ENCODE results near the gene TCERG1L.

Gene TCERG1L

DNA sequence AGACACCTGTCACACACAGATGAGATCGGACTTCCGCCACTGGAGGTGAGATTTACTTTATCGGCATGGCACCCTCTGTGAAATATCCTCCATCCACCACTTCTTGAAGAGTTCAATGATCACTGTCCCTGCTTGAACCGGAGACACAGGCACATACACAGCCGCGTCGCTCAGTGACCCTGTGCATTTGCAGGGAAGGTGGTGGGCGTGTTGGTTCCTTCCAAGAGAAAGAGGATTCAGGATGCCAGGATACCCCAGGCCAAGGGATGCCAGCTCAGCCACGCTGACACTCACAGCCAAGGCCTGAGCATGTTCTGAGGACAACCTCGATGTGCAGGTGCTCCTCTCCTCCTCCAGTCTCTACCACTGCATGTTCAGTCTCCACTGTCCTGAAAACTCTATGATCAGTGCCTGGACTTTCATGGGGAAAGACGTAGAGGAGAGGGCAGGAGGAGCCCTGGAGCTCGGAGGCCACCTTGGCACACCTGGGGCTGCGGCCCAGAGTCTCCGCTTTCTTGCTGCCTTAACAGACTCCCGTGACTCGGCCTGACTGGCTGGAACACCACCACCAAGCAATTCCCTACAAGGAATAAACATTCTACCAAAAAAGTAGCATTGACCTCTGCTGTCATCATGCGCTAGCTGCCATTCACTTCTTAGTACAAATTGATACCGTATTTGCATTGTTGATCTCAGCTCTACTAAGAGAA is 115.2 kb downstream of the TCERG1L start:
- Histone ChIP-seq H3K4me3 (ENCODE audit: low read depth in 1 of 2, low read length in 2 of 2) (no peak overlapping the region), H3K9me3 (ENCODE audit: control insufficient read depth in 1 of 2, low read length in 2 of 2) (no peaks in the 10 kb centered on the region), H3K4me1 (ENCODE audit: control insufficient read depth in 1 of 2, insufficient read depth in 2 of 2, low read length in 2 of 2) (no peaks in the 10 kb centered on the region), H3K36me3 (ENCODE audit: control insufficient read depth in 1 of 2, insufficient read depth in 2 of 2, low read length in 2 of 2) (no peaks in the 10 kb centered on the region), H3K27ac (ENCODE audit: low read depth, low read length) (no peak overlapping the region), H3K9ac (ENCODE audit: low read depth in 1 of 2, low read length in 2 of 2) (no peak overlapping the region), H3K27me3 (ENCODE audit: control insufficient read depth in 1 of 2, insufficient read depth in 2 of 2, low read length in 2 of 2) (no peaks in the 10 kb centered on the region)

DNA sequence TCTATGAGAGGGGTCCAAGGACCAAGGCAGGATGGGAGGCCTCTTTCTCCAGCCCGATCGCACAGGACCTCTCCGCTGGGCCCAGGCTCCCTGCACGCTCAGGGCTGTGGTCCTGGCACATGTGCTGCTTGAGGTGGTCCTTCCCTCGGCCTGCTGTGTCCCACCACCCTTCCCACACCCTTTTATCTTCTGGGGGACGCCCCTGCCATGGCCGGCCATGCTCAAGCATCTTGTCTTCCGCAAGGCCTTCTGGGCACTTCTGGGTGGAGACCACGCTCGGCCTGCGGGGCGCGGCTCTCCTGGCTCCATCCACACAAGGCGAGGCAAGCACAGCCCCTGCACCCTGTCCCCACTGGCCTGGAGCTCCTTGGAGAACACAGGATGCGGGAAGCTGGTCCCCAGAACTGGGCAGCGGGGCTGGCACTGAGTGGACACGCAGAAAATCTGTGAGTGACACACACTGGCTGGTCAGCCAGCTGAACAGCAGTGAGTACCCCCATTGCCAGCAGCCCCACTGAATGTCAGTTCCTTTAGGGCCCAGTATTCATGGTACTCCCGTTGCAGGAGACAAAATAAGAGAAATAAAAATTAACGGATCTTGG is 115.9 kb downstream of the TCERG1L start:
- no peaks in the 10 kb centered on the region for H3K4me1 ChIP-seq (ENCODE audit: control insufficient read depth in 1 of 2, insufficient read depth in 2 of 2, low read length in 2 of 2)
- H3K27me3 ChIP-seq (ENCODE audit: control insufficient read depth in 1 of 2, insufficient read depth in 2 of 2, low read length in 2 of 2), result no peaks in the 10 kb centered on the region
- H3K9ac ChIP-seq (ENCODE audit: low read depth in 1 of 2, low read length in 2 of 2), result no peak overlapping the region
- H3K4me3 ChIP-seq (ENCODE audit: low read depth in 1 of 2, low read length in 2 of 2), result no peak overlapping the region
- H3K27ac ChIP-seq (ENCODE audit: low read depth, low read length), result no peak overlapping the region
- no peaks in the 10 kb centered on the region for H3K9me3 ChIP-seq (ENCODE audit: control insufficient read depth in 1 of 2, low read length in 2 of 2)
- H3K36me3 ChIP-seq (ENCODE audit: control insufficient read depth in 1 of 2, insufficient read depth in 2 of 2, low read length in 2 of 2), result no peaks in the 10 kb centered on the region

DNA sequence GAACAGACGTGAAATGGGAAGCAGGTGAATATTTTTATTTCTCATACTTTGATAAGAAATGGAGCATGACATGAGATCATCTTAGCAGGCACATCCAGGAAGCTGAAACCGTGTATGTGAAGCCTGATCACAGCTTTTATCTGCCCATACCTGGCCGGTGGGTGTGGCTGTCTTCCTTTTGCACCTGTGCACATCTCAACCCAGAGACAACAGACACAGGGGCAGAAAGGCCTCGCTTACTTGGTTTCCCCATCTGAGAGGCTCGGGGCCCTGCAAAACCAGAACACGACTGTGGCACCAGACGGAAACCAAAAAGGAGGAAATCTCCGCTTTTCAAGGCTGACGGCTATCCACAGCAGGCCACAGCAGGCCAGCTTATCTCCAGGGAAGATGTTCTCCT is 116.4 kb downstream of the TCERG1L start:
- Histone ChIP-seq H3K4me1 (ENCODE audit: control insufficient read depth in 1 of 2, insufficient read depth in 2 of 2, low read length in 2 of 2) (no peaks in the 10 kb centered on the region), H3K9ac (ENCODE audit: low read depth in 1 of 2, low read length in 2 of 2) (no peak overlapping the region), H3K27ac (ENCODE audit: low read depth, low read length) (no peak overlapping the region), H3K27me3 (ENCODE audit: control insufficient read depth in 1 of 2, insufficient read depth in 2 of 2, low read length in 2 of 2) (no peaks in the 10 kb centered on the region), H3K9me3 (ENCODE audit: control insufficient read depth in 1 of 2, low read length in 2 of 2) (no peaks in the 10 kb centered on the region), H3K4me3 (ENCODE audit: low read depth in 1 of 2, low read length in 2 of 2) (no peak overlapping the region), H3K36me3 (ENCODE audit: control insufficient read depth in 1 of 2, insufficient read depth in 2 of 2, low read length in 2 of 2) (no peaks in the 10 kb centered on the region)

DNA sequence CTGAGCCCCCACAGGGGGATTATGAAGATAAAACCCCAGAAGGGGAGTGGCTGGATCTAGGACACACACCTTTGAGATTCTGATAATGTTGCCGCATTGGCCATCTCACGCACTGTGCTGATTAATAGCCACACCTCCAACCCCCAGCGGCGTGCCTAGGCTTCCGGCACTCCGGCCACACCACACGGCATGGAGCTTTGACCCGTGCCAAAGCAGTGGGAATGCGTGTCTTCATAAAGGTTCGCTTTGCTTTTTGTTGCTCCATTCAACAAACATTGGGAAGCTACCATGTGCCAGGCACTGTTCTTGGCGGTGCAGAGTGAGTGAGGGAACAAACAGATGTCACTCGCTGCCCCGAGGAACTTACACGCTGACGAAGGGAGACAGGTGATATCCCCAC is 117.6 kb downstream of the TCERG1L start:
- no peaks in the 10 kb centered on the region for H3K9me3 ChIP-seq (ENCODE audit: control insufficient read depth in 1 of 2, low read length in 2 of 2)
- H3K36me3 ChIP-seq (ENCODE audit: control insufficient read depth in 1 of 2, insufficient read depth in 2 of 2, low read length in 2 of 2), result no peaks in the 10 kb centered on the region
- no peak overlapping the region for H3K27ac ChIP-seq (ENCODE audit: low read depth, low read length)
- H3K27me3 ChIP-seq (ENCODE audit: control insufficient read depth in 1 of 2, insufficient read depth in 2 of 2, low read length in 2 of 2), result no peaks in the 10 kb centered on the region
- H3K4me3 ChIP-seq (ENCODE audit: low read depth in 1 of 2, low read length in 2 of 2), result no peak overlapping the region
- no peaks in the 10 kb centered on the region for H3K4me1 ChIP-seq (ENCODE audit: control insufficient read depth in 1 of 2, insufficient read depth in 2 of 2, low read length in 2 of 2)
- H3K9ac ChIP-seq (ENCODE audit: low read depth in 1 of 2, low read length in 2 of 2), result no peak overlapping the region

DNA sequence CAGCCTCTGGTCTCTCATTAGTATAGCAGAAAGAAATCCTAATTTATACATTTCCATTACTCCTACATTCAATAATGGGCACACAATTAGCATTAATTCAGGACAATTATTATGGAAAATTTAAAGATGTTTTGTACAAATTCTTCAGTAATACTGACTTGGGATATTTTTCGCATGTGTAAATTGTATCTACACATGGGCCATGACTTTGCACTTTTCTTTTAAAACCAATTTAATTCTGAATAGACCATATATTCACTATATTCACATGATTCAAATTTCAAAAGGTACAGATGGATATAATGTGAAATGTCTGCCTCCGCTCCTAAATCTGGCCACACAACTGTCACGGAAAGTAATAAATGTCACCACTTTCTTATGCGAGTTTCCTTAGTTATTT is 123.0 kb downstream of the TCERG1L start:
- H3K36me3 ChIP-seq (ENCODE audit: control insufficient read depth in 1 of 2, insufficient read depth in 2 of 2, low read length in 2 of 2), result no peaks in the 10 kb centered on the region
- H3K4me3 ChIP-seq (ENCODE audit: low read depth in 1 of 2, low read length in 2 of 2), result no peak overlapping the region
- no peak overlapping the region for H3K27ac ChIP-seq (ENCODE audit: low read depth, low read length)
- no peaks in the 10 kb centered on the region for H3K27me3 ChIP-seq (ENCODE audit: control insufficient read depth in 1 of 2, insufficient read depth in 2 of 2, low read length in 2 of 2)
- no peaks in the 10 kb centered on the region for H3K9me3 ChIP-seq (ENCODE audit: control insufficient read depth in 1 of 2, low read length in 2 of 2)
- no peak overlapping the region for H3K9ac ChIP-seq (ENCODE audit: low read depth in 1 of 2, low read length in 2 of 2)
- no peaks in the 10 kb centered on the region for H3K4me1 ChIP-seq (ENCODE audit: control insufficient read depth in 1 of 2, insufficient read depth in 2 of 2, low read length in 2 of 2)

DNA sequence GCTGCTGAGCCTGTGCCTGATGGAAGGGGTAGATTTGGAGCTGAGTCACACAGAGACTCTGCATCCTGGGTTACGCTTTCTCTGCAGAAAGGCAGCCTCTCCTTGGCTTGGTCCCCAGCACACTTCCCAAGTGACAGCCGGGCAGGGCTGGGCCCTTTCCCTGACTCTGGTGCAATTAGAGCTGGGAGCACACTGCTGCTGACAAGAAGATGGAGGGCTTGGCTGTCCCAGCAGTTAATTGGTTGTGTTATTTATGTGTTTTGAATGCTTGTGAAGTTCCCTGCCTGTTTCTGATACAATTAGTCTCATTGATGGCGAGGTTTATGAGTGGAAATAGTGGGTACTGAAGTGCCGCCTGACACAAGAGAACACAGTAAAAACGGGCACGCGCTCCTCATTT is 123.6 kb downstream of the TCERG1L start:
- Histone ChIP-seq H3K36me3 (ENCODE audit: control insufficient read depth in 1 of 2, insufficient read depth in 2 of 2, low read length in 2 of 2) (no peaks in the 10 kb centered on the region), H3K27ac (ENCODE audit: low read depth, low read length) (no peak overlapping the region), H3K9ac (ENCODE audit: low read depth in 1 of 2, low read length in 2 of 2) (no peak overlapping the region), H3K4me3 (ENCODE audit: low read depth in 1 of 2, low read length in 2 of 2) (no peak overlapping the region), H3K4me1 (ENCODE audit: control insufficient read depth in 1 of 2, insufficient read depth in 2 of 2, low read length in 2 of 2) (no peaks in the 10 kb centered on the region), H3K27me3 (ENCODE audit: control insufficient read depth in 1 of 2, insufficient read depth in 2 of 2, low read length in 2 of 2) (no peaks in the 10 kb centered on the region), H3K9me3 (ENCODE audit: control insufficient read depth in 1 of 2, low read length in 2 of 2) (no peaks in the 10 kb centered on the region)

DNA sequence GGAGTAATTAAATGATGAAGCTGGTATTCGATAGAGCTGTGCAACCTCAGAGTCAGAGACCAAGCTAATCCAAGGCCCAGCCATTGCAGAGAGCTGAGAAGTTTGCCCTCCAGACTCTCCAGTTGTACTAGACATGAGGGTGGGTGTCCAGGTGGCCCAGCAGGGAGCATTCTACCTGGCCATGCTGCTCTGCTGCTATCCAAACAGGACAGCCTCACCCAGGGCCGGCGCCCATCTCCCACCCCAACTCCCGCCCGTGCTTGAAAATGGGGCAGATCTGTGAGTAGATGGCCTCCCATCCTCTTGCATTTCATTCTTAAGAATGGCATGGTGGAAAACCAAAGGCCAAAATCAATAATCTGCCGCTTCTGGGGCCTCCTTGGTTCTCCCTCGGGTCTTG is 124.2 kb downstream of the TCERG1L start:
- Histone ChIP-seq H3K9me3 (ENCODE audit: control insufficient read depth in 1 of 2, low read length in 2 of 2) (no peaks in the 10 kb centered on the region), H3K27me3 (ENCODE audit: control insufficient read depth in 1 of 2, insufficient read depth in 2 of 2, low read length in 2 of 2) (no peaks in the 10 kb centered on the region), H3K27ac (ENCODE audit: low read depth, low read length) (no peak overlapping the region), H3K9ac (ENCODE audit: low read depth in 1 of 2, low read length in 2 of 2) (no peak overlapping the region), H3K4me1 (ENCODE audit: control insufficient read depth in 1 of 2, insufficient read depth in 2 of 2, low read length in 2 of 2) (no peaks in the 10 kb centered on the region), H3K4me3 (ENCODE audit: low read depth in 1 of 2, low read length in 2 of 2) (no peak overlapping the region), H3K36me3 (ENCODE audit: control insufficient read depth in 1 of 2, insufficient read depth in 2 of 2, low read length in 2 of 2) (no peaks in the 10 kb centered on the region)

DNA sequence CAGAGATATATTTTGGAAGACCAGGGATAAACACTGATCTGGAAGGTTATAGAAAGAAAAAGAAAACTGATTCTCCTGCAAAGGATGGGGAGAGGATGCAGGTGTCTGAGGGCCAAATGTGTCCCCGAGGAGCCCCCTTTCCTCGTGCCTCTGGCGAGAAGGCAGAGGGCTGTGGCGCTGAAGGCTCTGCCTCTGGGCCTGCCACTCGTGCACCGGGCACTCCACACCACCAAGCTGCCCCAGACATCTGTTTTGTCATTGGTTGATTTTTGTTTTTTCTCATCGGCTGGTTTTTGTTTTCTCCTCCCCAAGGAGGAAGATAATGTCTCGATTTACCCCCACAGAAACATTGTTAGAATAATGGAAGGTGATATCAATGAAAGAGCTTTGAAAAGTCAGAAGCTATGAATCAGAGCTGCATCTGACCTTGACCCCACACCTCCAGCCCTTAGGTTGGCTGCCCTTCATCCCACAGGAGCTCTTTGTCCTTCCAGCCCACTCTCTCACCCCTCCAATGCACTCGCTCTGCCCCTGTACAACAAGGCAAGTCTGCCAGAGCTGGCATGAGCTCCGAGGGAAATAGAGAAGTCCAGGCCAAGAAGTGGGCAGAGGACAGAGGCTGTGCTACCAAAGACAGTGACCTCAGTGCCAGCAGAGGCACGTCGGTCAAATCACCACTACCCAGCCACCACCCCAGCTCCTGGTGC is 124.8 kb downstream of the TCERG1L start:
- H3K9me3 ChIP-seq (ENCODE audit: control insufficient read depth in 1 of 2, low read length in 2 of 2), result no peaks in the 10 kb centered on the region
- H3K9ac ChIP-seq (ENCODE audit: low read depth in 1 of 2, low read length in 2 of 2), result no peak overlapping the region
- no peak overlapping the region for H3K27ac ChIP-seq (ENCODE audit: low read depth, low read length)
- H3K4me3 ChIP-seq (ENCODE audit: low read depth in 1 of 2, low read length in 2 of 2), result no peak overlapping the region
- H3K36me3 ChIP-seq (ENCODE audit: control insufficient read depth in 1 of 2, insufficient read depth in 2 of 2, low read length in 2 of 2), result no peaks in the 10 kb centered on the region
- H3K4me1 ChIP-seq (ENCODE audit: control insufficient read depth in 1 of 2, insufficient read depth in 2 of 2, low read length in 2 of 2), result no peaks in the 10 kb centered on the region
- H3K27me3 ChIP-seq (ENCODE audit: control insufficient read depth in 1 of 2, insufficient read depth in 2 of 2, low read length in 2 of 2), result no peaks in the 10 kb centered on the region

DNA sequence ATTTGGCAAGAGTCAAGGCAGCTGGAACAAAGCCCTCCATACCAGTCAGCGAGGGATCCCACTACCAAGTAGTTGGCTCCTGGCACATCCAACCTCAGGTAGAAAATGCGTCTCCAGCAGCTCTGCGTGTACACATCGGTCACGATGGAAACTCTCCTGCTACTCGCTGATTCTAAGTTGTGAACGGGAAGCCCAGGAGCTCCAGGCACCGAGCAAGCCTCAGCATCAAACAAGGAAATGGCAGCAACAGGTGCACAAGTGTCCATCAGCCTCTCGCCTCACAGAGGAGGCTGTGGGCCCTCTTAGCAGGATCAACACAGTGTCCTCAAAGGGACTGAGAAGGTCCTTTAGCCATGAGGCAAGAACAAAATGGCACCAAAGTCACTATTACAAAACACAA is 127.0 kb downstream of the TCERG1L start:
- no peaks in the 10 kb centered on the region for H3K27me3 ChIP-seq (ENCODE audit: control insufficient read depth in 1 of 2, insufficient read depth in 2 of 2, low read length in 2 of 2)
- H3K9me3 ChIP-seq (ENCODE audit: control insufficient read depth in 1 of 2, low read length in 2 of 2), result no peaks in the 10 kb centered on the region
- no peak overlapping the region for H3K9ac ChIP-seq (ENCODE audit: low read depth in 1 of 2, low read length in 2 of 2)
- no peaks in the 10 kb centered on the region for H3K4me1 ChIP-seq (ENCODE audit: control insufficient read depth in 1 of 2, insufficient read depth in 2 of 2, low read length in 2 of 2)
- no peak overlapping the region for H3K27ac ChIP-seq (ENCODE audit: low read depth, low read length)
- no peak overlapping the region for H3K4me3 ChIP-seq (ENCODE audit: low read depth in 1 of 2, low read length in 2 of 2)
- no peaks in the 10 kb centered on the region for H3K36me3 ChIP-seq (ENCODE audit: control insufficient read depth in 1 of 2, insufficient read depth in 2 of 2, low read length in 2 of 2)

DNA sequence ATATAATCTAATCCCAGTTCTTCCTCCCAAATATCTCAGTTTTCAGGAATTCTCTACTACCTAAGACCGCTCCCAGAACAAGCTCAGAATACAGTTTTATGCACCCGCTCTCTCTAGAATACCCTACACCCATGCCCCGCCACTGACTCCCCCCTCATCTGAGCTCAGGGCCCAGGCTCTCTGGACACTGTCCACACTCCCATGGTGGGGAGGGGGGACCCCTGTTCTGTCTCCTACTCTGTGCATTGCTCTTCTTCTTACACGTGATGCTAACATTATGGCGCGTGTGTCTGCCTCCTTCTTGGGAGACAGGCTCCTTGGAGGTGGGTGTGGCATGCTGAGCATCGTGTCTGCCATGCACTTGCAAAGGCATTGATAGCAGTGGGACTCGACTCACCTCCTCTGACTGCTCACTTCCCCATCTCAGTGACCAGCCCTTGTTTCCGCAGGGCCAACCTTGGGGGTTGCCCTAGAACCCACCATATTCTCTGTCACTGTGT is 127.9 kb downstream of the TCERG1L start:
- Histone ChIP-seq H3K9ac (ENCODE audit: low read depth in 1 of 2, low read length in 2 of 2) (no peak overlapping the region), H3K4me3 (ENCODE audit: low read depth in 1 of 2, low read length in 2 of 2) (no peak overlapping the region), H3K36me3 (ENCODE audit: control insufficient read depth in 1 of 2, insufficient read depth in 2 of 2, low read length in 2 of 2) (no peaks in the 10 kb centered on the region), H3K27me3 (ENCODE audit: control insufficient read depth in 1 of 2, insufficient read depth in 2 of 2, low read length in 2 of 2) (no peaks in the 10 kb centered on the region), H3K4me1 (ENCODE audit: control insufficient read depth in 1 of 2, insufficient read depth in 2 of 2, low read length in 2 of 2) (no peaks in the 10 kb centered on the region), H3K27ac (ENCODE audit: low read depth, low read length) (no peak overlapping the region), H3K9me3 (ENCODE audit: control insufficient read depth in 1 of 2, low read length in 2 of 2) (no peaks in the 10 kb centered on the region)

All from duodenal mucosa (tissue), 2 donors.